Suppressor macrophage (primary cell): ENCODE data around the gene ZFHX3.

Source experiments
- DNase-seq, 4 experiments: peaks; one replicate each; pipeline ENCODE4 v3.0.0-alpha.2; 2020 to 2022

ZFHX3 gene

DNA sequence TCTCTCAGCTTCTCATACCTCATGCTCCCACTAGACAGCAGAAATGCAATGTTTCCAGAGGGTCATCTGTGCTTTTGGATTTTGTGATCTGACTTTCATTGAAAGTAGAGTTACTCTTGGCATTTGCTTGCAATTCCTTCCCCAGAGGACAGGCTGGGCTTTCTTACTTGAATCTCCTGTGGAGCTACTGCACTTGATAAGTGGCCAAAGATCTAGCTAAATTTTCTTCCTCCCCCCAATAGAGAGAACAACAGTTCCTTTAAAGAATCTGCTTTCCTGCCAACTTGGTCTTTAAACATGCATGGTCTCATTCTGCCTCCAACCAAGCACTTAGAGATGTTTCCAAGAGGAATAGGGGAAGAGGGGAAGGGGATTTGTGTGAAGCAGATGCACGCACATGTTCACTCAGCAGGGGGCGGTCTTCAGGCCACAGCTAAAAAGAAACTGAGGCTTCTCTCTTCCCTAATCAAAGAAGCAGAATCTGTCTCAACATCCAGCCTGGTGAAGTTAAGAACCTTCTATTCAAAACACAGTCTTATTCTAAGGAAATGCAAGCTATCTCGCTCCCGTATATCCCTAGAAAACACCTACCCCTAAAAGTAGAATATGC is 229.6 kb downstream of the ZFHX3 start:
- no peak for DNase-seq

DNA sequence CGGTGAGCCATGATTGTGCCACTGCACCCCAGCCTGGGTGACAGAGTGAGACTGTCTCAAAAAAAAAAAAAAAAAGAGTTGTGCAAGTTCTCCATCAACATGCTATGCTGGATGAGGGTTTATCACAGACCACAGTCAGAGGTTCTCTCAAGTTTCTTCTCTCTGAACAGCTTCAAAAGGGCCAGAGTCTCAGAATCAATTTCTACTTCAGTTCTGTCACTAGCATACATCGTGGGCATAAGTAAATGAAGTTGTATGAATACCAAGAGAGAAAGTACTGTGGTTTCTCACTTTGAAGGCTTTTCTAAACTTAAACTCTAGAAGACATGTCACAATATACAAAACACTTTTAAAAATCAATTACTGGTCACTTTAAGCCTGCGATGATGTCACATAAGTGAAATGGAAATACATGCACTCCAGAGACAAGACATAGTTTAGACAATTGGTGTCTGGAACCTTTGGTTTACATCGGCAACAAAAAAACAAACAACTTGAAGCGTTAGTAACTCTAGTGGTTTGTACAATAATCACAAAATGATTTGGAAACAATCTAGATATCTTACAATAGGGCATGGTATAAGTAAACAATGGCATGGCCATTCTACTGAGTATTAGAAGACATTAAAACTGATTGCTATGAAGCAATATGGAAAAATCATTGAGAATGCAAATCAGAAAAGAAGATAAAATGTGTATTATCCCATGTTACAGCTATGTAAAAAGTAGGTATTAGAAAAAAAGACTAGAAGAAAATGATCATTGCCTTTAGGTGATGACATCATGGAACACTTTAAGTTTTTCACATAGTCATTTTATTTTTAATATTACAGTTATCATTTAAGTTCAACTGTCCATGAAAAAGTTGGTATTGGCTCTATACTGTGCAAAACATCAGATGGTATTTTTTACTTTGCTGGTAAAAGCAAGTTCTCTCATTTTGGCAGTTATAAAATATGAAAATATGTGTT is 232.3 kb downstream of the ZFHX3 start:
- no peak for DNase-seq

DNA sequence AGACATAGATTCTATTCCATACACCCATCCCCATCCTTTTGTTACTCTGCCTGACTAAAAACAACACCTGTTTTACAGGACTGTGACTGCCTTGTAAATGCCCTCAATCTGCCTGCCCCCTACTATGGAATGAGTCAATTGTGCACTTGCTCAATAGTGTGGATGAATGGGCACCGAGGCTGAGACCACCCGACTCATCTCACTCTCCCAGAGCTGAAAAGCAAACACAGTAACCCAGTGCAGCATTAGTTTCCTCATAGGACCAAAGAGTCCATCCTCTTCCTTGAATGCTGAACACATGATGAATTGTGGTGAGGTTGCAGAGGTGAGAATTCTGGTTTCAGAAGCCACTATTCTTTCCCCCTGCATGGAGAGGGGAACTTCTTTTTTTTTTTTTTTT is 233.7 kb downstream of the ZFHX3 start:
- no peak for DNase-seq

DNA sequence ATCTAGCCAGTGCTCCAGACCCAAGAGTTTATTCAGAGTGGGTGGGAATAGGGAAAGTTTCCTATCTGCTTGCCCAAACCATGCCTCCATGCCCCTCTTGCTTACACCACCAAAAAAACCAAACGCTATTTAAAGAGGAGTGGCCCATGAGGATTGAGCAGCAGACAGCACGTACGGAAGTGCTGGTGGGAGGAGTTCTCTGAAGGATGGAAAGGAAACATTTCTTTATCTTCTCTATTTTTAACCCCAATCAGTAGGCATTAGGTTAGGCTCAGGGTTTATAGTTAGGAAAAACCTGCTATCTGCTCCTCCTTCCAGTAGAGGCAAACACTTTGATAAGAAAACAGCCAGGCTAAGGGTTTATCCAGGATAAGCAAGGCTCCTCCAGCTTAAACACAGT is 235.3 kb downstream of the ZFHX3 start:
- no peak for DNase-seq

DNA sequence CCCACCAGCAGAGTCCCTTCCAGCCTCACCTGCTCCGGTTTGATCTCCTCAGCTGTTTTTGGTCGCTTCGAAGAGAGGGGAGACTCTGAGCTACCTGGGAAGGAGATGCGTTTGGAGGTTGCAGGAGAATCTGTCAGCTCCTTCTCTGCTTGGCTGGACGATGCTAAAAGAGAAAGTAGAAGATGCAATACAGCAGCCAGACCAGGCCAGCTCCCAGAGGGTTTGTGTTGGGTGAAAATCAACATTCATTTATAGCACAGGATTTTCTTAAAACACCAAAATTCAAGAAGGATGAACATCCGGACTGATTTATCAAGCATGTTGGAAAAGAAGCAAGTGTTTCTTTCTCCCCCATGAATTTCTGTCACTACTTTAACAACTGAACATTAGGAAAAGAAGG is 236.1 kb downstream of the ZFHX3 start:
- no peak for DNase-seq

DNA sequence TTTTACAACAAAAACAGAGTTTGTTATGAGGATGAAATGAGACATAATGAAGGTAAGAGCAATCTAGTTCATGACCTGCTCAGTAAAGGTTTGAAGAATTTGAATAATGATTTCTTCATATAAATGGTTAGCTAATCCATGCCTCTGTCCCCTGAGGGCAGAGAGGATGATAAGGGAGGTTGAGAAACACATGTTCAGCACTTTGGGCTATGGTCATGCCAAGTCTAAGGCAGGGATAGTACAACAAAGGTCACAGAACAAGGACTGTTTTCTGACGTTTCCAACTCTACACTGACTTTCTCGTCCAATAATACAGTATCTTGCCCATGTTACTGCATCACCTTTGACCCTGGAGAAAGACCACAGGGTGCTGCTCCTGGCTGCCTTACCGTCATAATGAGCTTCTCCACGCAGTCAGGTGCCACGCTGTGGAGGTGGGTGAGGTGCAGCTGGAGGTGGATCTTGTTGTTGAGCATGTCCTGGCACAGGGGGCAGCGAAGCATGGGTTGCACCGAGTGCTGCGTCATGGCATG is 236.7 kb downstream of the ZFHX3 start:
- no peak for DNase-seq

DNA sequence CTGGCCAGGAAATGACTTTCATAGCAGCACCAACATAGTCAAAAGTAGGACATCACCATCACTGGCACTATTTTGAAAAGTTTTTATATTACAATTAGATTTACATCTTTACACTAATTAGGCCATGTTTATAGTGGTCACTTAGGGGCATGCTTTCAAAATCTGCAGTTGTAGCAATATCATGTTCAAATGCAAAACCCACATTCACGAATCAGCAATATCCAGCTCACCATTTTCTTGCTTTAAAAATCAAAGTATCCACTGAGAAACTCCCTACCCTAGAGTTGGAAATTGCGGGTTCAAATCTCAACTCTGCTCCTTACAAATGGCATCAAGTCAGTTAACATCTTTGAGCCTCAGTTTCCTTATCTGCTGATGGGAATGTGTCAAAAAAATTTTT is 237.4 kb downstream of the ZFHX3 start:
- DNase-seq = no peak

DNA sequence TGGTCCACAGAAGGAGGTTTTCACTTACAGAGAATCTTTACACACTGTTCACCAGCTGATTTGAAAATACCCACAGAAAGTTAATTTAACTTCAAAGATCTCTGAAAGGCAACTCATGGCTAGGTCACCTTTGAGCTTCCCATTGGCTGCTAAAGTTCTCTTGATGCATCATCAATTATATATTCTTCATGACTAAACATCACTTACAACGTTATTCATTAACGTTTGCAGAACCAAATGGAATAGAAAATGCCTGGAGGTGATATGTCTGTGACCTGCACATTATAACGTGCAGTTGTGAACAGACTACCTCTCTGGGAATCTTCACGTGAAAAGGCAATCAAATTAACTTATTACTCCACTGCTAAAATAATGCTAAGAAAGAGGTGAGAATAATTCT is 238.5 kb downstream of the ZFHX3 start:
- no peak for DNase-seq

DNA sequence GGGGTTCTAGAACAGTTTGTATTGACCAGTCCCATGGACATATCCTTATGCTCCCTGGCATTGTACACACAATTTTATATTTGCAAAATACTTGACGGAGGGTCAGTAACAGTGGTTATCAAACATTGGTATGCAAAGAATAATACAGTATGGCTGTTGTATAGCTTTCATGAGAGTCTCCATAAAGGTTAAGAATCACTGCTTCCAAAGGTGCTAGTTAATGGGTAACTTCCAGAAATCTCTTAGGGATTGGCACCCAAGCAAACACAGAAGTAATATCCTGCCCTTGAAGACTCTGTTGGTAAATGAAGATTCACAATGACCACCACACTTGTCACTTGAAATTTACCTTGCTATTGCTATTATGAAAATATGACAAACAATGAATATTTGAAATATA is 239.2 kb downstream of the ZFHX3 start:
- no peak for DNase-seq

DNA sequence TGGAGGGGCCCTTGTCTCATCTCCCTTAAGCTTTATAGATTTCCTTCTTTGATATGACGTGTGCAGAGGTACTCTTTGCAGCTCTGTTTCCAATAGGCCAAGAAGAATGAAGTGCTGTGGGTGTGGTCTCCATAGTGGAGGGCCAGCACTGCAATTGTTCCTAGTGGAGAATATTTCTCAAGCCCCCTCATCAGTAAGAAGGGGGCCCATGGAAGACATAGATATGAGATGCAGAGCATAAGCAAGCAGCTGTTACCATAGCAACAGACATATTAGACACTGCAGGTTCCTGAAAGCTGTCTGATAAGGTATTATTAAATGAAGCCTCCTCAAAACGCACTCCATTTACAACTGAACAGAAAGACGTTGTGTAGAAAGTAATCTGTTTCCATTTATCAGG is 240.7 kb downstream of the ZFHX3 start:
- DNase-seq = no peak

DNA sequence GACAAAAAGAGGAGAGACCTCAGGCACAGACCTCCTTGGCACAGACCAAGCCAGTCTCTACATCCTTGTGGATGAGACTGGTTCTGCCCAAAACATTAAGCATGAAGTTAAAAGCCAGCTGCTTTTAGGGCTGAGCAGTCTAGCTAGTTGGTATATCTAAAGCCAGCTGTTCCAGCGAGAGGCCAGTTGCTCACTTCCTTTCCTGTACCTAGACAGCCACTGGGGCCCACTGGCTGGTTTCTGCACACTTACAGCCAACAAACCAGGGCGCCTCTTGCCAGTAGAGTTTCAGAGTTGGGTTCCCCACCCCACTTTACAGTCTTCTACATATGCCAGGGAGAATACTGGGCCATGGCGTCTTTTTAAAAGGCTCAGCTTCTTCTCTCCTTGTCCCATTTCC is 242.4 kb downstream of the ZFHX3 start:
- no peak for DNase-seq

DNA sequence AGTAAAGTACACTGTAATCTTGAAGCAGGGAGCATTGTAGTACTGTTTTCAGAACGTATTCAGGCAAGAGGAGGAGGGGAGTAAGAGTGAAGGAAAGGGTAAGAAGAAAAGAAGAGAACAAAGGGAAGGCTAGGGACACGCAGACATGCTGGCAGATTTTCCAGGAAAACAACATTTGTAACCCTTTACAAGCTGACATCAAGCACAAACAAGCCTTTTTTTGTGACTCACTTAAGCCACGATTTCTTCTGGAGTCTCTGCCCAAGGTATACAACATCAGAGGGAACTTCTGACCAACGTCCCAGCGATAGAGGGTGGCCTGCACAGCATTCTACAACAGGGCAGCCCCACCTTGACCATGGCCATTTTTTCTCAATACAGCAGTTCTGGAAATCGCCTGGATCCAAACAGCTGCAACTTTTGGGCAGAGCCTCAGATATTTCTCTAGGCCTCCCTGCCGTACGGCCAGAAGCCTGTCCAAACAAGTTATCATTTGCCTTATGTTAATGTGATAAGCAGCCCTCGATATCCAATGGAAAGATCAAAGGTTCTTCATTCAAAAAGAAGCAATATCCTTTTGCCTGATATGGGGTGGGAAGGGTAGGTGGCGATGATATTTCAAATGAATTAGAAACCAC is 247.3 kb downstream of the ZFHX3 start:
- DNase-seq = no peak

DNA sequence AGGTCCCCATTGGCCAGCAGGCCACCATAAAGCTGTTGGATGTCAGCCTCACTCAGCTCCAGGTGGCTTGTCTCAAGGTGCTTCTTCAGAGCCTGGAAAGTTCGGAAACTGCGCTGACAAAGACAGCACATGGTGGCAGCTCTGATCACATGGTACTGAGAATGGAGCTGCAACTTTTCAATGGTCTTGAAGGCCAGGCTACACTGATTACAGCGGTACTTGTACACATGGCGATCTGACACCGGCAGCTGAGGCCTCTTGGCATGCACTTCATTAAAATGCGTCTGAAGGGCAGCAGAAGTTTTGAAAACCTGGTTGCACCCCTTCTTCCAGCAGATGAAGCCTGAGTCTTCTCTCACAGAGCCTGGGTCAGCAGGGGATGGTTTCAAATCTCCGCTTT is 249.7 kb downstream of the ZFHX3 start:
- no peak for DNase-seq

DNA sequence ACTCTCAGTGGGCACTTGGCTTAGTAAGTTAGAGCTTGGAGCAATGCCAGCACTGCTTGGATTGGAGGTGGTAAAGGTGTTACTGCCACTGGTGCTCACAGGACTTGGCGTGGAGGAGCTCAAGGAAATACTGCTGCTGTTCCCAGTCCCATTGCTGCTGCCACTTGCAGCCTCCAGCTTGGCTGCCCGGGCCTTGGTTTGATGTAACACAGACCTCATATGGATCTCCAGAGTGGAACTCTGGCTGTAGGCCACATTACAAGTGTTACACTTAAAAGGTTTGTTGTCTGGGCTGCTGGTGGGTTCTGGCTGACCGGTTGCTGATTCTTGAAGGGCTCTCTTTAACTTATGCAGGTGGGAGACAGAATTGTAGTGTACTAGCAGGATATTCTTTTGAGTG is 250.3 kb downstream of the ZFHX3 start:
- no peak for DNase-seq

DNA sequence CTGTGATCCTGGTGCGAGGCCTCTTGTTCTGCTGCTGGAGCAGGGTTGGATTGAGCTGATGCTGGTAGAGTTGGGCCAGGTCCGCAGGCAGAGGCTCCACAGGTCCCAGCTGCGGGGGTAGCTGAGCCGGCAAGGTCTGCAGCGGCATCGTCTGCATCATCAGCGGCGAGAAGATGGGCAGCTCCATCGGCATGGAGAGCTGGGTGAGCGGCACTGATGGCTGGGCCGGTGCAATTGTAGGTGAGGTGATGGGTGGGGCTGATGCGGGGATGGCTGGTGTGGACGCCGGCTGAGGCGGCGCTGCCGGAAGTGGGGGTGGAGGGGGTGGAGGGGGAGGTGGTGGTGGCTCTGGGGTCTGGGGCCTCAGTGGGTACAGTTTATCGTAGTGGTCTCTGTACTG is 251.7 kb downstream of the ZFHX3 start:
- DNase-seq = no peak

DNA sequence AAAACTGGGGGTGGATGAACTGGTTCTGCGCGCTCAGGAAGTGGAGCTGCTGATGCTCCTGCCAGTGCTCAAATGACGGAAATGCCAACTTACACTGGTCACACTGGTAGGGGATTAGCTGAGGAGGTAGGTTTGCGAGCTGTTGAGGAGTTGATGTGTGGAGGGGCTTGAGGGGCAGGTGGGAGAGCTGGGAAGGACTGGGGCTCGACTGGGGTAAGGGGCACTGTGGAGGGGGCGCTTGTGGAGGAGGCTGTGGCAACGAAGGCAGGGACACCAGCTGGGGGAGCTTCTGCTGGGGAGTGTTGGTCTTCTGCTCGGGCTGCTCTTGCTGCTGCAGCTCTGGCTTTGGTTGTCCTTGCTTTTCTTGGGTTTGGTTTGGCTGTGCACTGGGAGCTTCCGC is 252.9 kb downstream of the ZFHX3 start:
- no peak for DNase-seq

DNA sequence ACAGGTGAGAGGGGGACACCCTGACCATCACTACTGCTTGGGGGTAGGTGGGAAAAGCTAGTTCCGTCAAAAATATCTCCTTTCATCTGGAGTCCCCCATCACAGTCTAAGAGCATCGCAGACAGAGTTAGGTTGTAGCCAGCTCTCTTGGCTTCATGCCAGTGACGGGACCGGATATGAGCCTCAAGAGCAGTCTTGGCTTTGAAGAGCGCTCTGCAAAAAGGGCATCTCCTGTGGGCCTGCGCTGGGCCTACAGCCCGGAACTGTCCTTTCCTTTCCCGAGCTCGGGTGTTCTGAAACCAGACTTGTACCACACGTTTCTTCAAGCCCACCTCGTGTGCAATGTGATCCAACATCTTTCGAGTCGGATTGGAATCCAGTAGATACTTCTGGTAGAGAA is 253.6 kb downstream of the ZFHX3 start:
- no peak for DNase-seq

DNA sequence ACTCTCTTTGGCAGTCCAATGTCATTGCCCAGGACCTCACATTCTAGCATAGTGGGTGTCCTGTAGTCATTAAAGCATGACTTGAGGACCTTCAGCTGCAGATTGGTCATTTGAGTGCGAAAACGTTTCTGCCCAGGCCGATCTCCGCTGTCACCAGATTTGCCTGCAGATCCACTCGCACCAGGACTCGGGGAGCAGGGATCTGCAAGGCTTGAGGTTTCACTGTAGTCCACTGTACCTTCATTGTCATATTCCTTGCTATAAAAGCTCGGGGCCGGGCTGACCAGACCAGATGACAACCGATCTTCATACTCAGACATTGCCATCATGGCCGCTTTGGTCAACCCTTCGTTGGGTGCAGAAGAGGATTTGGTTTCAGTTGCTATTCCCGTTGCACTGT is 254.2 kb downstream of the ZFHX3 start:
- no peak for DNase-seq

DNA sequence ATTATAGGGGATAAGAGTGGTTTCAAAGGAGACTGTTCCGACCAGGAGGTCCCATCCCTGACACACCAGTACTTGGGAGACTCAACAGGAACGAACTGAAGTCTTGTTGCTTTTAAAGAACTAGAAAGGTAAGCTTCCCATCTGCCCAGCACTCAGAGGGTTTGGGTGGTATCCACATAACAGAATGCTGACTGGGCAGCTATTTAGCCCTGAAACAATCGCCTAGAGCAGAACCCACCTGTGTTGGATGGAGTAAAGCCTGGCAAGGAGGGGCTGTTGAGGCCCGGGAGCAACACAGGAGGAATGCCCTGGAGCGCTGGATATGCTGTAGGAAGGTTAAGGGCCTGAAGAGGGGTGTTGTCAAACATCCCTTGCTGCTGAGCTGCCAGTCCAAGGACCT is 254.9 kb downstream of the ZFHX3 start:
- no peak for DNase-seq

DNA sequence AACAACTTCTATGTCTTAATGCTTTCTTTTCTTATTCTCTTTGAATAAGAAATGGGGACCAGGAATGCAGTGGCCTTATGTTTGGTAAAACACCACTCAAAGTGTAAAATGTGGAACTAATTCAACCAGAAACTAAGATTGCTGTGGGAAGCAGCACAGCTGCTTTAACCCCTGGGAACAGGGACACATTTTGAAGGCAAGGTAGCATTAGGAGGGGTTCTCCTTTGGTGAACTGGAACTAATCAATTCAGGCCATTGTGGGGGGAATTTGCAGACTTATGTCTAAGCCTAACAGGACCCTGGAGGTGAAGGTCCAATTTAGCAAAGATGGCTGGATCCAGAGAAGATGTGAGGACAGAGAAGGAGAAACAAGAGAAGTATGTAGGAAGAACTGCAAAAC is 256.1 kb downstream of the ZFHX3 start:
- no peak for DNase-seq

DNA sequence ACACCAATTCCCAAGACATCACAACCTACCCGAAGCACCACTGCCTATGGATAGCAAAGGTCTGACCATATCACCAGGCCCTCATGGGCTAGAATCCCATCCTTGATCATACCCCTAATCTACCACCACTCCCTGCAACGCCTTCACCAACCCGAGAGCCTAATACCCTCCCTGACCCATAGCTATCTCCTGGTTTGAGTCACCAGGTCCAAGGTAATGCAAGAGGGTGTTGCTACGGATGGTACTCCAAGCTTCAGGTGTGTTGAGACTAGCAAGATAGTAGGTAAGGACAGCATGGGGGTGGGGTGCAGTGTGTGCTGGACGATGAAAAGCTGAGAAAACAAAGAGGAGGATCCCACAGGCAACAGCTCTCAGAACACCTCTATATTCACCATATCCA is 258.0 kb downstream of the ZFHX3 start:
- DNase-seq = no peak

DNA sequence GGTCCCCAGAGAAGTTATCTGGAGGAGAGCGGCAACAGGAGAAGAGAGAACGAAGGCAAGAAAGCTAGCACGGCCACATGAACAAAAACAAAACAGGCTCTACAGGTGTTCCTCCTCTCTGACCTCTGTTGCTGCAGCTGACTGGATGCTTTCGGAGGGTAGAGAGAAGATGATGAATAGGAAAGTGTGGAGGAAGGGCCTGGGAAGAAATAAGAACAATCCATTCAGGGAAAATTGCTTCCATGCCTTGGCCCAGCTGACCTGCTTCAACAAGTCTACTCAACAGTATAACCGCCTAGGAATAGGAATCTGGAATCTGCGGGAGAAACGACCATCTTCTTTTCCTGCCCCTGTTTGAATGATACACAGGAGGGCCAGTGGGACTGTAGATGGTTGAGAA is 258.5 kb downstream of the ZFHX3 start:
- DNase-seq = no peak

DNA sequence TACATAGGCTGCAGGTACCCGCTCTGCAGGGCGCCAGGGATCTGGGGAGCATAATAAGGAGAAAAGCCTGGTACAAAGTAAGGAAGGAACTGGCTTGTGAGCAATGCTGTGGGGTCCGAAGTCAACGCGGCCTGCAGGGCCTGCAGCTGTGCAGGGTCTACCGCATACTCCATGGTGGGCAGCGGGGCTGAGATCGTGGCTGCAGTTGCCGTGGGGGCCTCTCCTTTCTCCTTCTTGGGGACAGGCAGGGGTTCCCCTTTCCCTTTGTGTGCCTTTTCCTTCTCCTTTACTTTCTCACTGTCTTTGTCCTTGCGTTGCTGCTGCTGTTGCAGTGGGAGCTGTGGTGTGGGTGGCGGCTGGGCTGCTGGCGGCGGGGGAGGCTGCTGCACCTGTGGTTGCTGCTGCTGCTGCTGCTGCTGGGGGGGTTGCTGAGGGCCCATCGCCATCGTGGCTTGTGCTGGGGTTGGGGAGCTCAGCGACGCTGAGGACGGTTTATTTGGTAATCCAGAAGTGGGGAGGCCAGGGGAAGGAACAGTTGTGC is 259.6 kb downstream of the ZFHX3 start:
- peak; percentile 8 to 44 (median 43) for DNase-seq
